Memory B cell (primary cell): ENCODE data around the gene SRP14.
"Not testable (repeated sequence)": the region's sequence is repeated elsewhere in the genome, so short reads cannot be mapped to it uniquely, and the experiment has no call there.

Source experiments
- ATAC-seq: fragments of 150-1000 bp; cut with Tn5 transposase; 2 replicates; pipeline ENCODE4 v1.10.0; 2021; ENCODE audit warnings: low read depth, mild to moderate bottlenecking, moderate library complexity
- DNase-seq, 2 donors: peaks; one replicate each; pipeline ENCODE4 v3.0.0; 2022; ENCODE audit warnings: low spot score in 2 of 2
- H3K27ac Mint-ChIP-seq: one replicate; pipeline ENCODE4 v1.8.0; 2022; ENCODE audit warnings: mild to moderate bottlenecking, moderate library complexity, mixed read lengths
- H3K27me3 Mint-ChIP-seq: one replicate; pipeline ENCODE4 v1.8.0; 2022; ENCODE audit warnings: mixed read lengths
- H3K36me3 Mint-ChIP-seq: one replicate; pipeline ENCODE4 v1.8.0; 2022; ENCODE audit warnings: mild to moderate bottlenecking, mixed read lengths
- H3K4me1 Mint-ChIP-seq: one replicate; pipeline ENCODE4 v1.8.0; 2022; ENCODE audit warnings: mixed read lengths
- H3K4me3 Mint-ChIP-seq: one replicate; pipeline ENCODE4 v1.8.0; 2022; ENCODE audit warnings: mild to moderate bottlenecking, moderate library complexity, mixed read lengths
- H3K9me3 Mint-ChIP-seq: one replicate; pipeline ENCODE4 v1.8.0; 2022; ENCODE audit warnings: mixed read lengths

SRP14 gene

DNA sequence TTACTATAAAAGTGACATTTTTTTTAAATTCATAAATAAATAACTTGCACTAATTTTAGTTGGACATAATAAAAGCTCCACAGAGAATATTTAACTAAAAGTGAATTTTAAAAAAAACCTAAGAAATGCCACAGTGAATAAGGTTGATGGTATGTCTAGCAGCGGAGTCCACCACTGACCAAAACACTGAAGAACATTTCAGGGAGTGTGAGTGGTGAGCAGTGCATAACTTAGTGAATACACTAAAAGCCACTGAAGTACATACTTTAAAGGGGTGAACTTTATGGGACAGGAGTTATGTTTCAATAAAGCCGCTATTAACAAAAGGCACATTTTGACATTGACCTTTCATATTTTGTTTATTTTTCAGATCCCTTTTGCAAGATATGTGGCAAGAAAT lies 32.3 kb downstream of the SRP14 start:
- no peak overlapping the region for H3K27ac Mint-ChIP-seq
- ATAC-seq (no peak), DNase-seq (no peak)
- H3K9me3 Mint-ChIP-seq, result no peaks in the 10 kb centered on the region
- H3K4me1 Mint-ChIP-seq, result no peaks in the 10 kb centered on the region
- H3K27me3 Mint-ChIP-seq, result no peaks in the 10 kb centered on the region
- peaks cover 22% of the 10 kb centered on the region for H3K36me3 Mint-ChIP-seq
- H3K4me3 Mint-ChIP-seq, result no peak overlapping the region

GRCh38 chr15:40006003-40006402 lies 33.0 kb downstream of the SRP14 start:
- H3K27ac Mint-ChIP-seq, result no peak overlapping the region

GRCh38 chr15:40003116-40003916 lies 35.7 kb downstream of the SRP14 start:
- Mint-ChIP-seq H3K36me3 (peaks cover 14% of the 10 kb centered on the region), H3K4me1 (peaks cover under 1% of the 10 kb centered on the region), H3K27me3 (no peaks in the 10 kb centered on the region), H3K4me3 (no peak overlapping the region), H3K9me3 (no peaks in the 10 kb centered on the region), H3K27ac (no peak overlapping the region)
- no peak for ATAC-seq
- no peak for DNase-seq

More at GRCh38 chr15:40006003-40006402, 33.0 kb downstream of the SRP14 start:
- Mint-ChIP-seq H3K36me3 (peaks cover 19% of the 10 kb centered on the region), H3K27me3 (no peaks in the 10 kb centered on the region), H3K4me1 (no peaks in the 10 kb centered on the region), H3K4me3 (no peak overlapping the region), H3K9me3 (no peaks in the 10 kb centered on the region)
- no peak for ATAC-seq
- DNase-seq, result no peak

DNA sequence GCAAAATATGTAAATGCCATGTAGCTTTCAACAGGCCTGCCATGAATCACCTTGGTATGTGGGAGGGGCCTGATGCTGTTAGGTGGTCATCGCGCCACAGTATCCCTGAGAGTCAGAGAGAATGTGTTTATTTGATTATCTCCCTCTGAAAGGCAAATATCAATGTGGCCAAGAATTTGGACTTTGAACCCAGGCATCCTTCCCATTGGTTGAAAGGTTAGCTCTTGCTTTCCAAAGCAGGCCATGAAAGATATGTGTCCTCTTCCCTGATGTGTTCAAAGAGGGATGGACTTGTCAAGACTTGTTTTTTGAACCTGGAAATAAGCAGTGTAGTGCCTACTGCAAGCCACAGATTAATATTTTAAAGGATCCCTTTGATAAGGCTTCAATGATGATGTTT lies 36.7 kb downstream of the SRP14 start:
- Mint-ChIP-seq H3K36me3 (peaks cover 13% of the 10 kb centered on the region), H3K4me1 (peaks cover 3% of the 10 kb centered on the region), H3K27me3 (no peaks in the 10 kb centered on the region), H3K4me3 (no peak overlapping the region), H3K27ac (no peak overlapping the region), H3K9me3 (no peaks in the 10 kb centered on the region)
- ATAC-seq (no peak), DNase-seq (no peak)

GRCh38 chr15:39999538-40000200 lies 39.3 kb downstream of the SRP14 start:
- ATAC-seq (no peak), DNase-seq (no peak)
- Mint-ChIP-seq H3K27me3 (no peaks in the 10 kb centered on the region), H3K4me1 (peaks cover 3% of the 10 kb centered on the region), H3K36me3 (peaks cover 22% of the 10 kb centered on the region), H3K9me3 (no peaks in the 10 kb centered on the region), H3K4me3 (no peak overlapping the region), H3K27ac (no peak overlapping the region)

GRCh38 chr15:39998511-39999077 lies 40.4 kb downstream of the SRP14 start:
- H3K4me1 Mint-ChIP-seq, result peaks cover 3% of the 10 kb centered on the region
- H3K4me3 Mint-ChIP-seq, result no peak overlapping the region
- peaks cover 21% of the 10 kb centered on the region for H3K36me3 Mint-ChIP-seq
- H3K9me3 Mint-ChIP-seq, result no peaks in the 10 kb centered on the region
- no peak overlapping the region for H3K27ac Mint-ChIP-seq
- peak; percentile 22 for ATAC-seq
- H3K27me3 Mint-ChIP-seq, result no peaks in the 10 kb centered on the region
- no peak for DNase-seq

GRCh38 chr15:39997639-39998038 lies 41.3 kb downstream of the SRP14 start:
- no peak for DNase-seq
- Mint-ChIP-seq H3K9me3 (no peaks in the 10 kb centered on the region), H3K27ac (no peak overlapping the region), H3K4me3 (no peak overlapping the region), H3K36me3 (peaks cover 28% of the 10 kb centered on the region), H3K4me1 (peaks cover 3% of the 10 kb centered on the region), H3K27me3 (no peaks in the 10 kb centered on the region)
- no peak for ATAC-seq

- Mint-ChIP-seq H3K36me3 (peaks cover 28% of the 10 kb centered on the region), H3K4me1 (peaks cover 3% of the 10 kb centered on the region), H3K27ac (no peak overlapping the region), H3K9me3 (no peaks in the 10 kb centered on the region), H3K27me3 (no peaks in the 10 kb centered on the region), H3K4me3 (no peak overlapping the region)
- DNase-seq (no peak), ATAC-seq (no peak)
Measured at GRCh38 chr15:39997031-39997430, 42.0 kb downstream of the SRP14 start.

DNA sequence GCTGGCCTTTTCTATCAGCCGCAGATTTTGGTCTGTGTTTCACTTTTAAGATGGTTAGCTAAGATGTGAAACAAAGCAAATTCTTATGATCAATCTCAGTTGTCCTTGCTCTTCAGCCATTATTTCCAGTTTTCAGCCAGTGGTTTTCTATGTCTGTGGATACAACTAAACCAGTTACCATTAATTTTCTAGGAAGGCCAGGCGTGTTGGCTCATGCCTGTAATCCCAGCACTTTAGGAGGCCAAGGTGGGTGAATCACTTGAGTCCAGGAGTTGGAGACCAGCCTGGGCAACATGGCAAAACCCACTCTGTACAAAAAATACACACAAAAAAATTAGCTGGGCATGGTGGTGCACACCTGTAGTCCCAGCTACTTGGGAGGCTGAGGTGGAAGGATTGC lies 42.8 kb downstream of the SRP14 start:
- H3K27ac Mint-ChIP-seq, H3K9me3 Mint-ChIP-seq, H3K4me3 Mint-ChIP-seq, DNase-seq, H3K27me3 Mint-ChIP-seq, ATAC-seq, H3K4me1 Mint-ChIP-seq: not testable (repeated sequence)
- H3K36me3 Mint-ChIP-seq, result peaks cover 27% of the 10 kb centered on the region

DNA sequence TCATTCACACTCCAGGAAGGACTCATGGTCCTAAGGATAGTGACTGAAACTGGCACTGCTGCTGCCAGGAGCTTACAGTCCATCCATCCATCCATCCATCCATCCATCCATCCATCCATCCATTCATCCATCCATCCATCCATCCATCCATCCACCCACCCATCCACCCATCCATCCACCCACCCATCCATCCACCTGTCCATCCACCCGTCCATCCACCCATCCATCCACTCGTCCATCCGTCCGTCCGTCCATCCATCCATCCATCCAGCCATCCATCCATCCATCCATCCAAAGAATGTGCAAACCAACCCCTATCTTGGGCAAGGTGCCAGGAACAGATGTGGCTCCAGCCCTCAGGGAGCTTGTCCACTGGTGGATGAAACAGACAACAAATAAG lies 46.0 kb downstream of the SRP14 start:
- not testable (repeated sequence) for H3K4me3 Mint-ChIP-seq, H3K27ac Mint-ChIP-seq, DNase-seq, H3K4me1 Mint-ChIP-seq, ATAC-seq, H3K9me3 Mint-ChIP-seq, H3K27me3 Mint-ChIP-seq
- peaks cover 38% of the 10 kb centered on the region for H3K36me3 Mint-ChIP-seq

DNA sequence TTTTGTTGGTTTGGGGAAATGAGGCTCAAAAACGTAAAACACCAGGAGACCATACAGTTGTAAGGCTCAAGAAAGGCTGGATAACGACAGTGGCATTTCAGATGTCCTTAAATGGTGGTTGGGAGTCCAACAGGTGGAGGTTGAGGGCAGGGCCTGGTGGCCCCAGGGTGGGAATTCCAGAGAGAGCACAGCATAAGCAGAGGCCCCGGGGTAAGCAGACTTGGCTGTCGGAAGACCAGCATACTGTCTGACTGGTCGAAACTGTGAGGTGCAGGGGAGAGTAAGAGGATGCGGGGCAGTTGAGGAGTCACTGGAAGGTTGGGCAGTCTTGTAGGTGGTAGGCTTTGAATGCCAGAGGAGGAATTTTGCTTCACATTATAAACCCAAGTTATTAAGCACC lies 48.3 kb downstream of the SRP14 start:
- no peaks in the 10 kb centered on the region for H3K9me3 Mint-ChIP-seq
- peaks cover 30% of the 10 kb centered on the region for H3K36me3 Mint-ChIP-seq
- no peak overlapping the region for H3K27ac Mint-ChIP-seq
- DNase-seq (no peak), ATAC-seq (no peak)
- H3K27me3 Mint-ChIP-seq, result no peaks in the 10 kb centered on the region
- H3K4me3 Mint-ChIP-seq, result no peak overlapping the region
- no peaks in the 10 kb centered on the region for H3K4me1 Mint-ChIP-seq

DNA sequence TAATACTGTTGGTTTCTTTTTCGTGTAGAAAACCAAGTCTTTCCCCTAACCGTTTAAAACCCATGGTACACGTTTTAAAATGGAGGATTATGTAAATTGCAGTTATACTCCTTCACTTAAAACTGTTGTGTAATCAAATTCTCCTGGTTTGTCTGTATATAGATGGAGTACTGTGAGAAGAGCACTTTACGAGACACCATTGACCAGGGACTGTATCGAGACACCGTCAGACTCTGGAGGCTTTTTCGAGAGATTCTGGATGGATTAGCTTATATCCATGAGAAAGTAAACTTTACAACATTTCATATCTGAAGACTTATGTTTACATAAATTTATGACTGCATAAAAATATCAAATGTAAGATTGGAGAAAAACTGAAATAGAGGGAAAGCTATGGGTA lies 51.2 kb downstream of the SRP14 start:
- H3K4me3 Mint-ChIP-seq, result no peak overlapping the region
- DNase-seq, result no peak
- H3K36me3 Mint-ChIP-seq, result peaks cover 24% of the 10 kb centered on the region
- ATAC-seq, result no peak
- no peaks in the 10 kb centered on the region for H3K4me1 Mint-ChIP-seq
- no peak overlapping the region for H3K27ac Mint-ChIP-seq
- H3K9me3 Mint-ChIP-seq, result no peaks in the 10 kb centered on the region
- no peaks in the 10 kb centered on the region for H3K27me3 Mint-ChIP-seq
